ENCODE measurements around the gene CDC14A. TPM values are rescaled to one million over a fixed set of nuclear protein-coding genes. Genes with fewer than 3 reads are reported as not detected.

The CDC14A gene
- total RNA-seq, 1 experiment from 2014 or later: 6.6 TPM

DNA sequence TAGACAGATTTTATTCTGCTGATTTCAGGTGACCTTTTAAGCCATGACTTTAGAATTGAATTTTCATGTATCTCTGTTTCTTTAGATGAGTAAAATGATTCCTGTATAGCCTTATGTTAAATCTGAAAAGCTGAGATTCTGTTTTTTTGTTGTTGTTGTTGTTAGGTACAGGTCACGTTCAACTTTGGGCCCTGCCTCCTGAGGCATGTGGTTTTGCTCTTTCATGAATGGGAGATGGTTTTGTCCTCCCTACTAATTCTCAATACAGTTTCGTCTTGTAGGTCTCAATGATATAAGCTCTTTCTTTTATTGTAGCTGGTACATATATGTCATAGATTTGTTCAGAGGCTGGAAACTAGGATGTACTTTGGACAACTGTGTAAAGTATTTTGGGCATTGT lies 79.6 kb downstream of the CDC14A start:
- no peaks in the 10 kb centered on the region for H3K9me3 ChIP-seq (ENCODE audit: control insufficient read depth, insufficient read depth, low read depth, low read length)
- in situ Hi-C loops (cut with HindIII; ENCODE audit: low pct_unique_long_range_greater_than_20kb, low sequenced_read_pairs): no loop called here
- H3K4me1 ChIP-seq (ENCODE audit: control insufficient read depth, insufficient read depth, low read length): no peaks in the 10 kb centered on the region
- DNase-seq (ENCODE audit: low read depth, low spot score): no peak
- BruUV-seq (replicated peaks): no TSS peak
- no peak overlapping the region for H3K27ac ChIP-seq (ENCODE audit: low read length)
- TF ChIP-seq TCF7L2 (IDR thresholded peaks at IDR 0.05; ENCODE audit: low read depth, low read length) (no peak), POLR2AphosphoS5 (IDR thresholded peaks at IDR 0.05; ENCODE audit: low read depth, low read length) (no peak), SIN3A (IDR thresholded peaks at IDR 0.05; ENCODE audit: borderline replicate concordance, insufficient read depth, low read depth, low read length) (no peak)
- no peak overlapping the region for H3K4me3 ChIP-seq (ENCODE audit: low read depth in 2 of 2, low read length in 2 of 2)
- CTCF ChIA-PET: interaction anchor here (0.6 kb wide), 1 partner anchor 807 kb away, joined by 4 read pairs; no protein-coding TSS in a partner anchor
- no peaks in the 10 kb centered on the region for H3K27me3 ChIP-seq (ENCODE audit: control insufficient read depth, insufficient read depth, low read length)
- POLR2A ChIA-PET: no interaction called here
- ATAC-seq: no peak
- H3K36me3 ChIP-seq (ENCODE audit: control insufficient read depth, insufficient read depth, low read length): no peaks in the 10 kb centered on the region
- intact Hi-C loops (cut with micrococcal nuclease; ENCODE audit: unreplicated experiment): no loop called here

- Histone ChIP-seq H3K4me3 (ENCODE audit: low read depth in 2 of 2, low read length in 2 of 2) (no peak overlapping the region), H3K36me3 (ENCODE audit: control insufficient read depth, insufficient read depth, low read length) (no peaks in the 10 kb centered on the region), H3K9me3 (ENCODE audit: control insufficient read depth, insufficient read depth, low read depth, low read length) (no peaks in the 10 kb centered on the region), H3K27me3 (ENCODE audit: control insufficient read depth, insufficient read depth, low read length) (no peaks in the 10 kb centered on the region), H3K27ac (ENCODE audit: low read length) (no peak overlapping the region), H3K4me1 (ENCODE audit: control insufficient read depth, insufficient read depth, low read length) (no peaks in the 10 kb centered on the region)
- ATAC-seq: no peak
- in situ Hi-C loops (cut with HindIII; ENCODE audit: low pct_unique_long_range_greater_than_20kb, low sequenced_read_pairs): no loop called here
- CTCF ChIA-PET: no interaction called here
- TF ChIP-seq SIN3A (IDR thresholded peaks at IDR 0.05; ENCODE audit: borderline replicate concordance, insufficient read depth, low read depth, low read length) (no peak), TCF7L2 (IDR thresholded peaks at IDR 0.05; ENCODE audit: low read depth, low read length) (no peak), REST (IDR thresholded peaks at IDR 0.05; ENCODE audit: insufficient read depth in 1 of 2, low read depth in 2 of 2, low read length in 1 of 2) (no peak), POLR2AphosphoS5 (IDR thresholded peaks at IDR 0.05; ENCODE audit: low read depth, low read length) (no peak)
- TF ChIP-seq, protein P1, sequence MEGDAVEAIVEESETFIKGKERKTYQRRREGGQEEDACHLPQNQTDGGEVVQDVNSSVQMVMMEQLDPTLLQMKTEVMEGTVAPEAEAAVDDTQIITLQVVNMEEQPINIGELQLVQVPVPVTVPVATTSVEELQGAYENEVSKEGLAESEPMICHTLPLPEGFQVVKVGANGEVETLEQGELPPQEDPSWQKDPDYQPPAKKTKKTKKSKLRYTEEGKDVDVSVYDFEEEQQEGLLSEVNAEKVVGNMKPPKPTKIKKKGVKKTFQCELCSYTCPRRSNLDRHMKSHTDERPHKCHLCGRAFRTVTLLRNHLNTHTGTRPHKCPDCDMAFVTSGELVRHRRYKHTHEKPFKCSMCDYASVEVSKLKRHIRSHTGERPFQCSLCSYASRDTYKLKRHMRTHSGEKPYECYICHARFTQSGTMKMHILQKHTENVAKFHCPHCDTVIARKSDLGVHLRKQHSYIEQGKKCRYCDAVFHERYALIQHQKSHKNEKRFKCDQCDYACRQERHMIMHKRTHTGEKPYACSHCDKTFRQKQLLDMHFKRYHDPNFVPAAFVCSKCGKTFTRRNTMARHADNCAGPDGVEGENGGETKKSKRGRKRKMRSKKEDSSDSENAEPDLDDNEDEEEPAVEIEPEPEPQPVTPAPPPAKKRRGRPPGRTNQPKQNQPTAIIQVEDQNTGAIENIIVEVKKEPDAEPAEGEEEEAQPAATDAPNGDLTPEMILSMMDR (IDR thresholded peaks at IDR 0.05): no peak
- POLR2A ChIA-PET: no interaction called here
- DNase-seq (ENCODE audit: low read depth, low spot score): no peak
- BruUV-seq (replicated peaks): no TSS peak
- intact Hi-C loops (cut with micrococcal nuclease; ENCODE audit: unreplicated experiment): no loop called here
Observed at GRCh38 chr1:100433563-100433962, 81.3 kb downstream of the CDC14A start.

GRCh38 chr1:100434831-100435230 lies 82.5 kb downstream of the CDC14A start:
- CTCF ChIA-PET: no interaction called here
- ATAC-seq: no peak
- POLR2A ChIA-PET: no interaction called here

More at GRCh38 chr1:100434831-100435230, 82.5 kb downstream of the CDC14A start:
- BruUV-seq (replicated peaks): no TSS peak
- H3K27ac ChIP-seq (ENCODE audit: low read length): no peak overlapping the region
- TF ChIP-seq, protein P1 (IDR thresholded peaks at IDR 0.05): no peak
- no peak for TF ChIP-seq TCF7L2 (IDR thresholded peaks at IDR 0.05; ENCODE audit: low read depth, low read length)
- no peak for TF ChIP-seq SIN3A (IDR thresholded peaks at IDR 0.05; ENCODE audit: borderline replicate concordance, insufficient read depth, low read depth, low read length)
- TF ChIP-seq POLR2AphosphoS5 (IDR thresholded peaks at IDR 0.05; ENCODE audit: low read depth, low read length): no peak
- TF ChIP-seq REST (IDR thresholded peaks at IDR 0.05; ENCODE audit: insufficient read depth in 1 of 2, low read depth in 2 of 2, low read length in 1 of 2): no peak
- no peaks in the 10 kb centered on the region for H3K27me3 ChIP-seq (ENCODE audit: control insufficient read depth, insufficient read depth, low read length)
- DNase-seq (ENCODE audit: low read depth, low spot score): no peak
- no peaks in the 10 kb centered on the region for H3K9me3 ChIP-seq (ENCODE audit: control insufficient read depth, insufficient read depth, low read depth, low read length)
- no peaks in the 10 kb centered on the region for H3K4me1 ChIP-seq (ENCODE audit: control insufficient read depth, insufficient read depth, low read length)
- no peaks in the 10 kb centered on the region for H3K36me3 ChIP-seq (ENCODE audit: control insufficient read depth, insufficient read depth, low read length)
- in situ Hi-C loops (cut with HindIII; ENCODE audit: low pct_unique_long_range_greater_than_20kb, low sequenced_read_pairs) (no loop called here), intact Hi-C loops (cut with micrococcal nuclease; ENCODE audit: unreplicated experiment) (no loop called here)
- H3K4me3 ChIP-seq (ENCODE audit: low read depth in 2 of 2, low read length in 2 of 2): no peak overlapping the region
